NK-92 (cell line): ENCODE measurements around the gene DEFB116.
"Not testable (repeated sequence)": the region's sequence is repeated elsewhere in the genome, so short reads cannot be mapped to it uniquely, and the experiment has no call there.

Experiments used
- DNase-seq: peaks from one replicate; lab custom pipeline; 2025; ENCODE audit not compliant: unreplicated experiment; lab: John Stamatoyannopoulos, UW

Gene DEFB116

DNA sequence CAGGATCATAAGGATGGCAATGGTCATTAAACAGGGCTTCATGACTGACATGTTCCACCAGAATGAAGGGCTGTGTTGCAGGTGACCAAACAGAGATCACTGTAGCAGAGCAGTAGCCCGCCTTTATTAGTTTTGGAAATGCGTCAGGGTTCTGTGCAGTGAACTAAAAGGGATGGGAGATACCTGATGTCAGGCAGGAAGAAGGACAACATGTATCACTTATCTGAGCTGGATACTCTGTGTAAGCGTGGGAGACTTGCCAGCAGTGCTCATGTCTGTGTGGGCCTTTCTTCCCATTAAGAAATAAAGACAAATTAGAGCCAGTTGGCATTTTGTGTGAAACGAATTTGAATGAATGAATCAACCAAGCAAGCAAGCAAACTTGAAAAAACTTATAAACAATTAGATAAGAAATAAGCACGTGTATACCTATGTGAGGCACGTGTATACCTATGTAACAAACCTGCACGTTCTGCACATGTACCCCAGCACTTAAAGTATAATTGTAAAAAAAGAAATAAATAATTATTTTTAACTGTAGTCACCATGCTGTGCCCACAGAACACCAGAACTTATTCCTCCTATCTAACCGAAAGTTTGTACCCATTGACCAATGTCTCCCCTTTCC lies at the start of gene DEFB116:
Gene DEFB116, minus strand, starts transcription at position 51 of the 628 bp plus-strand sequence. Its CDS starts 0 bp downstream, at position 51.
- no peak for DNase-seq

GRCh38 chr20:31355981-31356380 lies 47.6 kb upstream of the DEFB116 start:
- DNase-seq = no peak

- no peak for DNase-seq
These were observed 33.1 kb upstream of the DEFB116 start for GRCh38 chr20:31341470-31341869.

DNA sequence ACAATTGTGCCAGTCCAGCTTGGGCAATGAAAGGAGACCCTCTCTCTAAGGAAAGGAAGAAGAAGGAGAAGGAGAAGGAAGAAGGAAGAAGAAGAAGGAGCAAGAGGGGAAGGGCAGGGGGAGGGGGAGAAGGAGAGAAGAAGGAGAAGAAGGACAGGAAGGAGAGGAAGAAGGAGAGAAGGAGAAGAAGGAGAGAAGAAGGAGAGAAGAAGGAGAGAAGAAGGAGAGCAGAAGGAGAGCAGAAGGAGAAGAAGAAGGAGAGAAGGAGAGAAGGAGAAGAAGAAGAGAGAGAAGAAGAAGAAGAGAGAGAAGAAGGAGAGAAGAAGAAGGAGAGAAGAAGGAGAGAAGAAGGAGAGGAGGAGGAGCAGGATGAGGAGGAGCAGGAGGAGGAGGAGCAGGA lies 22.5 kb upstream of the DEFB116 start:
- no peak for DNase-seq

DNA sequence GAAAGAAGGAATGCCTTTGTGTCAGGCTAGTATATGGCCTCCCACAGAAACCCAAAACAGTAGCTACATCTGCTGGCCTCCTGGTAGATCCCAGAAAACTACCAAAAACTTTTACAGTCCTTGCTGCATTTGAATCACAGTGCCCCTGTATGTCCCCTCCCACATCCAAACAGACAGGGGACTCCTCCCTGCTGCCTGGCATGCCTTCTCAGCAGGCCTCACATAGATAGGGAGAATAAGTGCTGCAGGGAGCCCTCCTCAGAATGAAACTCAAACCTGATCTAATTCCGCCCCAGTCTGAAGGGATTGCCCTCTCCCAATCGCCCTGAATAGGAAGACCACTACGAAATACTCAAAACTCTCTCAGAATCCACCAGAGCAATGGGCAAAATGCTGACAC lies 14.1 kb upstream of the DEFB116 start:
- no peak for DNase-seq

DNA sequence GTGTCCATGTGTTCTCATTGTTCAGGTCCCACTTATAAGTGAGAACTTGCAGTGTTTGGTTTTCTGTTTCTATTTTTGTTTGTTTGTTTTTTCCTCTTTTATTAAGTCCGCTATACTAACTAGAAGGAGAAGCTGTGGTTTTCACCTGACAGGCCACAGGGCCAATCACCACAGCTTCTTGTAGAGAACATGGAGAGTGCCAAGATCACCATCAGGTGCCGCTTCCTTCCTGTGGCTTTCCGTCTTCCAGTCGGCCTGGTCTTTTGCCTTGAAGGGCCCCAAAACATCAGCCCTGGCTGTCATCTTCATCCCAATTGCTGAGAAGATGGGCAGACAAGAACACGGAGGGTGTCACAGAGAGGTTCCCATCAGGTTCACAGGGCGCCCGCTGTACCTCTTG lies 23.4 kb downstream of the DEFB116 start:
- not testable (repeated sequence) for DNase-seq

GRCh38 chr20:31278178-31278577 lies 30.2 kb downstream of the DEFB116 start:
- DNase-seq = no peak

DNA sequence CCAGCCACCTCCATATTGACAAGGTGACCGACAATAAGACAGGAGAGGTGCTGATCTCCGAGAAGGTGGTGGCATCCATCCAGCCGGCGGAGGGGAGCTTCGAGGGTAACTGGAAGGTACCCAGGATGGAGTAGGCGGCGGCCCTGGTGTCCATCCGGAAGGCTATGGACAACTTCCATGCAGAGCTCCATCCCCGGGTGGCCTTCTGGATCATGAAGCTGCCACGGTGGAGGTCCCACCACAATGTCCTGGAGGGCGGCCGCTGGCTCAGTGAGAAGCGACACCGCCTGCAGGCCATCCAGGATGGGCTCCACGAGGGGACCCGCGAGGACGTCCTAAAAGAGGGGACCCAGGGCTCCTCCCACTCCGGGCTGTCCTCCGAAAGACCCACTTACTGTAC lies 33.9 kb downstream of the DEFB116 start:
- DNase-seq = no peak

- no peak for DNase-seq
These were observed 48.0 kb downstream of the DEFB116 start for GRCh38 chr20:31260326-31260932.

DNA sequence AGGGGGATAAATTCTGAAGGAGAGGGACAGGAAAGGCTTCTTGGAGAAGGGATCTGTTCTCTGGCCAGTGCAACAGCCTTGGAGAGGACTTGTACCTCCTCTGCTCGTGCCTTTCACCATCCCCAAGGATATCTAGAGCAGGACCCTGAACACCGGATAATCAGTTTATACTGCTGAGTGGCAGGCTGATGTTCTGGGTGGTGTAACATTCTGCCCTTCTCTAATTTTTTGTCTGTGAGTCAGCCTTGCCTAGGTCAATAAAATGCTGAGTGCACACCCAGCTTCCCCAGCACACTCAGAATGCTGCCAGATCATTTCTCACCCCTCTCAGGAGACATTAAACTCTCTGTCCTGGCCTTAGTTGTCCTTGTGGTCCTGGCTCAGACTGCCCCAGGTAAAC lies 51.0 kb downstream of the DEFB116 start, which contains the start of gene DEFB115:
Gene DEFB115, plus strand, starts transcription at position 301 of the 400 bp plus-strand sequence. Its CDS starts 0 bp downstream, at position 301.
- DNase-seq = no peak

DNA sequence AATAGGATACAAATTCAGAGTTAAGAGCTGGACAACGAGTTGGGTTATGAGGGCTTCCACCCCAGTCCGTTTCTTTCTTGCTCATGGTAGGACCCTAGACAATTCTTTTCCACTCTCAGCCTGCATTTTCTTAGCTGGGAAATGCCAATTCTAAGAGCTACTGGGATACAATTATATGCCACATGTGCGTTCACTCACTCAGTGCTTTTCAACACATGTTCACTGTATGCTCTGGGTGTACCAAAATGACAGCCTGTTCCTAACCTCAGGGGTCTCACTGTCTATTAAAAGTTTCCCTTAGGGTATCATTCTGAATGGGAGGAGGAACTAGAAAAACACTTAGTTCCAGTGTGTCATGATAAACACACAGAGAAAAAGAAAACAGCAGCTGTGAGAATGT lies 51.4 kb downstream of the DEFB116 start:
- DNase-seq = no peak
